Lower lobe of right lung (tissue), 2 donors: ENCODE measurements around the gene ACACA. TPM values are rescaled to one million over a fixed set of nuclear protein-coding genes. Genes with fewer than 3 reads are reported as not detected.

Source experiments
- ATAC-seq, 2 donors: fragments of 200-7000 bp; cut with Tn5 transposase; one replicate each; pipeline ENCODE4 v1.9.1; 2020 to 2022; ENCODE audit warnings: mild to moderate bottlenecking in 2 of 2, moderate library complexity in 2 of 2
- DNase-seq: peaks from one replicate; pipeline ENCODE4 v3.0.0-alpha.2; 2020
- H3K27ac ChIP-seq: fragments of 200-600 bp; one replicate; pipeline ENCODE4 v1.8.0; 2022
- H3K27me3 ChIP-seq: fragments of 200-600 bp; one replicate; pipeline ENCODE4 v1.8.0; 2022; ENCODE audit warnings: low read depth
- H3K36me3 ChIP-seq: fragments of 200-600 bp; one replicate; pipeline ENCODE4 v1.8.0; 2022; ENCODE audit warnings: mild to moderate bottlenecking
- H3K4me1 ChIP-seq: fragments of 200-600 bp; one replicate; pipeline ENCODE4 v1.8.0; 2022
- H3K4me3 ChIP-seq: fragments of 200-600 bp; one replicate; pipeline ENCODE4 v1.8.0; 2022; ENCODE audit warnings: mild to moderate bottlenecking
- H3K9me3 ChIP-seq: fragments of 200-600 bp; one replicate; pipeline ENCODE4 v1.8.0; 2022
- CTCF ChIP-seq: fragments of 200-600 bp; IDR thresholded peaks from one replicate; pipeline ENCODE4 v1.8.0; 2022; ENCODE audit warnings: antibody characterized with exemption, mild to moderate bottlenecking
- intact Hi-C: fragments of 100-400 bp; cut with DNase I; formaldehyde crosslinking; loops from one replicate; pipeline ENCODE4 v1.11.0; 2022
- total RNA-seq: library from RNA; stranded (reverse); fragmentation: NEBNext Ultra II Directional; extraction: Animal tissue kit (Norgen Biotek cat#: 25700); gene quantifications from one replicate; pipeline ENCODE4 v1.2.1, GENCODE V29; 2021
- donor health status: DM: no; HTN: yes; CAD: no; lungs with severe emphysema.

ACACA gene
- total RNA-seq, 1 donor from 2014 or later, result 132 TPM

GRCh38 chr17:37083456-37083855, 323.2 kb downstream of the ACACA start:
- no peak for TF ChIP-seq CTCF
- Histone ChIP-seq H3K4me3 (no peak overlapping the region), H3K27ac (no peak overlapping the region), H3K27me3 (no peaks in the 10 kb centered on the region), H3K4me1 (no peaks in the 10 kb centered on the region), H3K9me3 (peaks cover 7% of the 10 kb centered on the region), H3K36me3 (peaks cover 22% of the 10 kb centered on the region)
- no peak for ATAC-seq
- intact Hi-C loops, result no loop called here
- no peak for DNase-seq

GRCh38 chr17:37082985-37083384, 323.7 kb downstream of the ACACA start:
- no peak for TF ChIP-seq CTCF

GRCh38 chr17:37082311-37082860, 324.2 kb downstream of the ACACA start:
- intact Hi-C loops, result no loop called here

More at GRCh38 chr17:37082985-37083384, 323.7 kb downstream of the ACACA start:
- Histone ChIP-seq H3K27me3 (no peaks in the 10 kb centered on the region), H3K9me3 (peaks cover 7% of the 10 kb centered on the region), H3K27ac (no peak overlapping the region), H3K36me3 (peaks cover 19% of the 10 kb centered on the region), H3K4me1 (no peaks in the 10 kb centered on the region), H3K4me3 (no peak overlapping the region)
- intact Hi-C loops, result no loop called here
- DNase-seq (no peak), ATAC-seq (peak; percentile 12 to 15)

GRCh38 chr17:37081287-37081686, 325.3 kb downstream of the ACACA start:
- peaks cover 7% of the 10 kb centered on the region for H3K9me3 ChIP-seq
- no peak for TF ChIP-seq CTCF
- ATAC-seq (no peak), DNase-seq (no peak)
- no peaks in the 10 kb centered on the region for H3K4me1 ChIP-seq
- intact Hi-C loops, result no loop called here
- H3K27ac ChIP-seq, result no peak overlapping the region
- H3K4me3 ChIP-seq, result no peak overlapping the region
- H3K27me3 ChIP-seq, result no peaks in the 10 kb centered on the region
- peaks cover 9% of the 10 kb centered on the region for H3K36me3 ChIP-seq

More at GRCh38 chr17:37082311-37082860, 324.2 kb downstream of the ACACA start:
- Histone ChIP-seq H3K9me3 (peaks cover 7% of the 10 kb centered on the region), H3K27ac (no peak overlapping the region), H3K36me3 (peaks cover 19% of the 10 kb centered on the region), H3K4me3 (no peak overlapping the region), H3K27me3 (no peaks in the 10 kb centered on the region), H3K4me1 (no peaks in the 10 kb centered on the region)
- no peak for TF ChIP-seq CTCF
- DNase-seq, result no peak
- ATAC-seq, result no peak

- intact Hi-C loops, result no loop called here
- ATAC-seq (no peak), DNase-seq (no peak)
- H3K36me3 ChIP-seq, result no peaks in the 10 kb centered on the region
- H3K27ac ChIP-seq, result no peak overlapping the region
- no peaks in the 10 kb centered on the region for H3K27me3 ChIP-seq
- peaks cover 7% of the 10 kb centered on the region for H3K9me3 ChIP-seq
- no peak overlapping the region for H3K4me3 ChIP-seq
- TF ChIP-seq CTCF, result no peak
- H3K4me1 ChIP-seq, result no peaks in the 10 kb centered on the region
Observed at GRCh38 chr17:37079735-37080134, 326.9 kb downstream of the ACACA start.
